GM23338 (cell line): ENCODE results near the gene AP2M1. TPM values are rescaled to one million over a fixed set of nuclear protein-coding genes. Genes with fewer than 3 reads are reported as not detected.

Experiments
- ATAC-seq: fragments of 200-7000 bp; cut with Tn5 transposase; 3 replicates; pipeline ENCODE4 v1.9.1; 2020
- DNase-seq: peaks from one replicate; pipeline ENCODE4 v3.0.0-alpha.2; 2015; ENCODE audit warnings: low spot score
- H2AFZ ChIP-seq: fragments of 200-600 bp; sonication (generic); 2 replicates; pipeline ENCODE4 v1.8.0; 2016; ENCODE audit warnings: antibody characterized with exemption, mild to moderate bottlenecking, moderate library complexity
- H3F3A ChIP-seq: fragments of 200-600 bp; sonication (generic); replicated peaks from 2 replicates; pipeline ENCODE4 v1.8.0; 2017; ENCODE audit warnings: antibody characterized with exemption, mixed run types, low read depth
- H3K27ac ChIP-seq: fragments of 200-600 bp; sonication (generic); 2 replicates; pipeline ENCODE4 v1.6.1; 2016; ENCODE audit warnings: low read depth
- H3K27me3 ChIP-seq: fragments of 200-600 bp; sonication (generic); 2 replicates; pipeline ENCODE4 v1.8.0; 2016; ENCODE audit warnings: mild to moderate bottlenecking, mixed run types, moderate library complexity; ENCODE audit not compliant: insufficient read depth
- H3K36me3 ChIP-seq: fragments of 200-600 bp; sonication (generic); 2 replicates; pipeline ENCODE4 v1.8.0; 2016; ENCODE audit warnings: mild to moderate bottlenecking; ENCODE audit not compliant: insufficient read depth
- H3K4me1 ChIP-seq: fragments of 200-600 bp; sonication (generic); 2 replicates; pipeline ENCODE4 v1.8.0; 2016; ENCODE audit warnings: mild to moderate bottlenecking, moderate library complexity; ENCODE audit not compliant: insufficient read depth
- H3K4me2 ChIP-seq: fragments of 200-600 bp; sonication (generic); 2 replicates; pipeline ENCODE4 v1.7.1; 2017; ENCODE audit warnings: mixed run types
- H3K4me3 ChIP-seq: fragments of 200-600 bp; sonication (generic); 2 replicates; pipeline ENCODE4 v1.6.1; 2016; ENCODE audit warnings: mixed run types
- H3K79me2 ChIP-seq: fragments of 200-600 bp; sonication (generic); replicated peaks from 2 replicates; pipeline ENCODE4 v1.8.0; 2017; ENCODE audit warnings: mild to moderate bottlenecking; ENCODE audit not compliant: insufficient read depth
- H3K9me2 ChIP-seq: fragments of 200-600 bp; sonication (generic); 2 replicates; pipeline ENCODE4 v1.8.0; 2017; ENCODE audit not compliant: insufficient read depth
- H4K20me1 ChIP-seq: fragments of 200-600 bp; sonication (generic); replicated peaks from 2 replicates; pipeline ENCODE4 v1.8.0; 2017; ENCODE audit warnings: mild to moderate bottlenecking; ENCODE audit not compliant: insufficient read depth
- H3K27ac Mint-ChIP-seq: 2 replicates; pipeline ENCODE4 v1.8.0; 2020; ENCODE audit warnings: inconsistent platforms, mild to moderate bottlenecking, moderate library complexity, mixed read lengths
- H3K27me3 Mint-ChIP-seq: 3 replicates; pipeline ENCODE4 v1.8.0; 2022; ENCODE audit warnings: low read depth, mild to moderate bottlenecking, moderate library complexity, mixed read lengths, inconsistent platforms; ENCODE audit not compliant: insufficient read depth, poor library complexity
- H3K36me3 Mint-ChIP-seq: 3 replicates; pipeline ENCODE4 v1.8.0; 2021; ENCODE audit warnings: low read depth, mild to moderate bottlenecking, inconsistent platforms, moderate library complexity, mixed read lengths
- H3K4me1 Mint-ChIP-seq: 3 replicates; pipeline ENCODE4 v1.8.0; 2020; ENCODE audit warnings: mild to moderate bottlenecking, inconsistent platforms, mixed read lengths
- H3K4me3 Mint-ChIP-seq: 3 replicates; pipeline ENCODE4 v1.8.0; 2021; ENCODE audit warnings: moderate library complexity, mild to moderate bottlenecking, inconsistent platforms, mixed read lengths
- H3K9me3 Mint-ChIP-seq: 3 replicates; pipeline ENCODE4 v1.8.0; 2020; ENCODE audit warnings: moderate library complexity, mild to moderate bottlenecking, inconsistent platforms, mixed read lengths
- CREB1 ChIP-seq: fragments of 250-450 bp; sonication (Bioruptor Pico); IDR thresholded peaks from 2 replicates; pipeline ENCODE4 v1.5.0; 2020; ENCODE audit warnings: low read depth, mild to moderate bottlenecking, moderate library complexity
- EZH2 ChIP-seq: fragments of 200-600 bp; sonication (generic); IDR thresholded peaks from one replicate; pipeline ENCODE4 v1.8.0; 2017; ENCODE audit warnings: antibody characterized with exemption, mild to moderate bottlenecking, low read depth; ENCODE audit not compliant: unreplicated experiment
- JUNB ChIP-seq: IDR thresholded peaks from one replicate; pipeline ENCODE4 v1.6.1; 2016; ENCODE audit warnings: antibody characterized with exemption; ENCODE audit not compliant: unreplicated experiment
- NANOG ChIP-seq: IDR thresholded peaks from 2 replicates; pipeline ENCODE4 v1.6.1; 2016; ENCODE audit warnings: antibody characterized with exemption, borderline replicate concordance
- POLR2AphosphoS5 ChIP-seq: IDR thresholded peaks from 2 replicates; pipeline ENCODE4 v1.6.1; 2016; ENCODE audit warnings: antibody characterized with exemption, low read depth
- STAT1 ChIP-seq: IDR thresholded peaks from one replicate; pipeline ENCODE4 v1.6.1; 2016; ENCODE audit warnings: antibody characterized with exemption; ENCODE audit not compliant: unreplicated experiment
- ZNF114 ChIP-seq: fragments of 250-450 bp; sonication (Bioruptor Pico); IDR thresholded peaks from 2 replicates; pipeline ENCODE4 v1.5.0; 2020; ENCODE audit warnings: mild to moderate bottlenecking, moderate library complexity
- ZNF331 ChIP-seq: fragments of 250-450 bp; sonication (Bioruptor Pico); IDR thresholded peaks from 2 replicates; pipeline ENCODE4 v1.5.0; 2020; ENCODE audit warnings: low read depth, mild to moderate bottlenecking, moderate library complexity
- polyA plus RNA-seq: library from polyadenylated mRNA; unstranded; fragments of >200 nt; fragmentation: Nextera tagmentation; extraction: Ambion mirVana; gene quantifications from 2 replicates; pipeline ENCODE4 v1.2.1, GENCODE V29; 2016
- total RNA-seq: library from RNA; depleted of rRNA; stranded (reverse); fragments of >200 nt; shearing (Covaris generic); gene quantifications from 2 replicates; pipeline ENCODE4 v1.2.3, GENCODE V29; 2014
- TF ChIP-seq, protein P1 (sequence below): IDR thresholded peaks from 2 replicates; pipeline ENCODE4 v1.6.1; 2016; ENCODE audit warnings: antibody characterized with exemption

Gene AP2M1
- total and polyA plus RNA-seq, 2 experiments from 2014 or later = 215 to 305 TPM

DNA sequence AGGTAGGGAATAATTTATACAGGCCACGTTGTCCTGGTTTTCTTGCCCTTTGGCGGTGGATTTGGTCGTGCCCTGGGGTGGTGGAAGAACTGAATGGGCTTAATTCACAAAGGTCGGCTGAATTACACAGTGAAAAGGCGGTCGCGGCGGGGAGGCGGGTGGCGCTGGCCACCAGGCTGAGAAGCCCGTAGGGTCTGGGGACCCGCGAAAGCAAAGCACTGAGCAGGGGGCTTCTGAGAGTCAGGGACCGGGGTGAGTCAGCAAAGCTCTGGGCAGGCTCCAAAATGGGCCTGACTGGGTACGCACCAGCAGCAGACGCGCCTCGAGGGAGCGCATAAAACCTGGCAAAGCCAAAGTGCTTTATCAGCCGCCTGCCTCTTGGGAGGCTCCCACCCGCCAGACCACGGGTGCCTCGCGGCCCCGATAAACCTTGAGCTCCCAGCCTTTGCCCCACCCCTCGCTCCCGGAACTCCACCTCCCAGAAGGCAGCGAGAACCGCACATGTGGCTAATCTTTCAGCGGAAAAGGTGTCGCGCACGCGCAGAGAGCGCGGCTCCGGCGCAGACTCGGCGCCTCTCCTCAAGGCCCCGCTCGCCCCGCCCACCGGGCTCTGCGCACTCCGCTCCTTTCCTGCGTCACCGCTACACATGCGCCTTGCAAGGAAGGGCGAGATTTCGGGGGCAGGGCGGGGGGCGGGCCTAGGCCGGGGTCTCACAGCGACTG lies 11.0 kb downstream of the AP2M1 start:
- Mint-ChIP-seq H3K4me1 (peaks cover 20% of the 10 kb centered on the region), H3K27ac (peak overlapping the region; percentile 100), H3K36me3 (peaks cover 76% of the 10 kb centered on the region), H3K4me3 (peak overlapping the region; percentile 96), H3K9me3 (no peaks in the 10 kb centered on the region; the same call in 2 of the 3 replicates), H3K27me3 (peaks cover 21% of the 10 kb centered on the region)
- peak; percentile 99 for DNase-seq
- H4K20me1 ChIP-seq = peaks cover 10% of the 10 kb centered on the region; the same call in 1 of the 2 replicates
- peaks cover 7% of the 10 kb centered on the region; the same call in 1 of the 2 replicates for H3F3A ChIP-seq
- no peaks in the 10 kb centered on the region for H3K9me2 ChIP-seq
- H3K4me3 ChIP-seq = peak overlapping the region; percentile 99
- H3K36me3 ChIP-seq = peaks cover 36% of the 10 kb centered on the region
- H3K4me1 ChIP-seq = peaks cover 14% of the 10 kb centered on the region
- no peak overlapping the region for H2AFZ ChIP-seq
- peak overlapping the region; percentile 97 for H3K4me2 ChIP-seq
- H3K79me2 ChIP-seq = peaks cover 34% of the 10 kb centered on the region
- H3K27ac ChIP-seq = peak overlapping the region; percentile 91
- ATAC-seq = peak; percentile 91
- TF ChIP-seq, protein P1, sequence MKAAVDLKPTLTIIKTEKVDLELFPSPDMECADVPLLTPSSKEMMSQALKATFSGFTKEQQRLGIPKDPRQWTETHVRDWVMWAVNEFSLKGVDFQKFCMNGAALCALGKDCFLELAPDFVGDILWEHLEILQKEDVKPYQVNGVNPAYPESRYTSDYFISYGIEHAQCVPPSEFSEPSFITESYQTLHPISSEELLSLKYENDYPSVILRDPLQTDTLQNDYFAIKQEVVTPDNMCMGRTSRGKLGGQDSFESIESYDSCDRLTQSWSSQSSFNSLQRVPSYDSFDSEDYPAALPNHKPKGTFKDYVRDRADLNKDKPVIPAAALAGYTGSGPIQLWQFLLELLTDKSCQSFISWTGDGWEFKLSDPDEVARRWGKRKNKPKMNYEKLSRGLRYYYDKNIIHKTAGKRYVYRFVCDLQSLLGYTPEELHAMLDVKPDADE = peak; percentile 86
- no peak for TF ChIP-seq ZNF331 (CRISPR knock-in tag)
- no peak for TF ChIP-seq STAT1
- no peak for TF ChIP-seq EZH2
- TF ChIP-seq POLR2AphosphoS5 = peak; percentile 68
- TF ChIP-seq CREB1 = peak; percentile 79
- TF ChIP-seq JUNB = no peak
- TF ChIP-seq ZNF114 (CRISPR knock-in tag) = no peak
- no peaks in the 10 kb centered on the region for H3K27me3 ChIP-seq

DNA sequence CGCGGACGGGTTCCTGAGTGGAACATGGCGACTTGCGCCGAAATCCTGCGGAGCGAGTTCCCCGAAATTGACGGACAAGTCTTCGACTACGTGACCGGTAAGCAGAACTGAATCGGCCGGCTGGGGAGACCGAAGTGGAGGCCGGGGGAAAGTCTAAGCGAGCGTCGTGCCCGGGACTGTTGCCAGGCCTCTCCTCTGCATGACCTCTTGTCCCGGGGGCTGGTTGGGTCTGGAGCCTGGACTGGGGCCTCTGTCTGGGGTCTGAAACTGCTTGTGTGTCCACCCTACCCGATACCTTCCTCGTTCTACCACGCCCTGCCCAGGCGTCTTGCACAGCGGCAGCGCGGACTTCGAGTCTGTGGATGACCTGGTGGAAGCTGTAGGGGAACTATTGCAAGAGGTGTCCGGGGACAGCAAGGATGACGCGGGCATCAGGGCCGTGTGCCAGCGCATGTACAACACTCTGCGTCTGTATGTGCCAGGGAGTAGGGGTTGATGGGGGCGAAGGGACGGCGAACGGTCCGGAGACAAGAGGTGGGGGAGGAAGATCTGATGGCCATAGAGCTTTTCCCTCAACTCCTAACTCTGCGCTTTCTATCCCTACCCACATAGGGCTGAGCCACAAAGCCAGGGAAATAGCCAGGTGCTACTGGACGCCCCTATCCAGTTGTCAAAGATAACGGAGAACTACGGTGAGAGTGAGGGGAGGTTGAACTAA lies 11.7 kb downstream of the AP2M1 start, which contains the start of gene ABCF3:
ABCF3 (plus strand) TSS at position 16 of the 718 bp plus-strand sequence; CDS start at position 25, 9 bp downstream.
- Histone ChIP-seq H3K4me2 (peak within 1 kb of the TSS; percentile 97), H2AFZ (peak within 1 kb of the TSS; percentile 66; the same call in 1 of the 2 replicates), H4K20me1 (0 out of 2 replicates have a peak, but pooled peaks cover 10% of the 10 kb centered on the region), H3K27me3 (no peaks in the 10 kb centered on the region), H3K27ac (peak within 1 kb of the TSS; percentile 91), H3K4me3 (peak within 1 kb of the TSS; percentile 99), H3K9me2 (no peaks in the 10 kb centered on the region), H3K36me3 (peaks cover 30% of the 10 kb centered on the region), H3K79me2 (peaks cover 34% of the 10 kb centered on the region), H3F3A (peaks cover 7% of the 10 kb centered on the region; the same call in 1 of the 2 replicates), H3K4me1 (peaks cover 14% of the 10 kb centered on the region)
- Mint-ChIP-seq H3K27me3 (peaks cover 21% of the 10 kb centered on the region), H3K36me3 (peaks cover 73% of the 10 kb centered on the region), H3K27ac (peak within 1 kb of the TSS; percentile 100), H3K4me1 (peaks cover 20% of the 10 kb centered on the region), H3K4me3 (peak within 1 kb of the TSS; percentile 96), H3K9me3 (no peaks in the 10 kb centered on the region; the same call in 2 of the 3 replicates)
- DNase-seq (no peak), ATAC-seq (peak; percentile 50)
- TF ChIP-seq EZH2 (no peak), POLR2AphosphoS5 (peak; percentile 72; the same call in 1 of the 2 replicates), CREB1 (no peak), NANOG (no peak)
